ENCODE measurements around the gene SPDYC.
A peak's percentile ranks its signal among the peaks of the same experiment; 100 is the strongest.

SPDYC gene

GRCh38 chr11:65204646-65205601 lies 34.9 kb downstream of the SPDYC start:
- Mint-ChIP-seq H3K27me3 (no peaks in the 10 kb centered on the region), H3K9me3 (no peaks in the 10 kb centered on the region), H3K4me1 (peaks cover 12% of the 10 kb centered on the region), H3K27ac (no peak overlapping the region), H3K36me3 (peaks cover 55% of the 10 kb centered on the region), H3K4me3 (no peak overlapping the region)
- ATAC-seq = no peak

DNA sequence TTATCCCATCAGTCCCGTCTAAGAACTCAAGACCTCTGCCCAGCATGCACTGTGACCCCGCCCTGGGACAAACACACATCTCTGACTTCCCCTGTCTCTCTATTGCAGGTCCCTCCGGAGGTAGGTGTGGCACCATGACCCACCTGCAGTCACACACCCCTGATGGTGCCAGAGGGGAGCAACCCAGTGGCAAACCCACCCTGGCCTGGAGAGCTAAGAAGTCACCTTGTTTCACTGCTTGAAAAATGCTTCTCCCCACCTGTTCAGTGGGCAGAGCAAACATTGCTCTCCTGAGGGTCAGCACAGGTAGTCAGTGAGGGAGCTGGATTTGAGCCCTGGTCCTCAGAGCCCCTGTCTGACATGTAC lies 35.6 kb downstream of the SPDYC start:
- no peak for ATAC-seq
- Mint-ChIP-seq H3K36me3 (peaks cover 58% of the 10 kb centered on the region), H3K9me3 (no peaks in the 10 kb centered on the region), H3K27ac (no peak overlapping the region), H3K4me3 (no peak overlapping the region), H3K27me3 (no peaks in the 10 kb centered on the region), H3K4me1 (peaks cover 12% of the 10 kb centered on the region)

DNA sequence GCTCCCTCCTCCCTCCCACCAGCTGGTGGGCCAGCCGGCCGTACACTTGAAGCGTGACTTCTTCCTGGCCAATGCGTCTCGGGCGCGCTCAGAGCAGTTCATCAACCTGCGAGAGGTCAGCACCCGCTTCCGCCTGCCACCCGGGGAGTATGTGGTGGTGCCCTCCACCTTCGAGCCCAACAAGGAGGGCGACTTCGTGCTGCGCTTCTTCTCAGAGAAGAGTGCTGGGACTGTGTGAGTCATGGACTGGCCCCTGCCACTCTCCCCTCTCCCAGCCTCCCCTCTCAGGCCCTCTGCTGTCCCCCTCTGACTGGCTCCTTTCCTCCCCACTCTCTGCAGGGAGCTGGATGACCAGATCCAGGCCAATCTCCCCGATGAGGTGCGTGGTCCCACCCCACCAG lies 36.4 kb downstream of the SPDYC start:
- Mint-ChIP-seq H3K36me3 (peaks cover 57% of the 10 kb centered on the region), H3K27ac (no peak overlapping the region)

GRCh38 chr11:65206901-65207300 lies 36.9 kb downstream of the SPDYC start:
- no peak overlapping the region for H3K4me3 Mint-ChIP-seq
- H3K27ac Mint-ChIP-seq = no peak overlapping the region
- H3K4me1 Mint-ChIP-seq = peaks cover 12% of the 10 kb centered on the region
- no peaks in the 10 kb centered on the region for H3K9me3 Mint-ChIP-seq
- ATAC-seq = no peak
- H3K36me3 Mint-ChIP-seq = peaks cover 61% of the 10 kb centered on the region
- H3K27me3 Mint-ChIP-seq = no peaks in the 10 kb centered on the region

More for the DNA sequence above, 36.4 kb downstream of the SPDYC start:
- no peaks in the 10 kb centered on the region for H3K9me3 Mint-ChIP-seq
- H3K4me3 Mint-ChIP-seq = no peak overlapping the region
- ATAC-seq = no peak
- H3K4me1 Mint-ChIP-seq = peaks cover 12% of the 10 kb centered on the region
- H3K27me3 Mint-ChIP-seq = no peaks in the 10 kb centered on the region

DNA sequence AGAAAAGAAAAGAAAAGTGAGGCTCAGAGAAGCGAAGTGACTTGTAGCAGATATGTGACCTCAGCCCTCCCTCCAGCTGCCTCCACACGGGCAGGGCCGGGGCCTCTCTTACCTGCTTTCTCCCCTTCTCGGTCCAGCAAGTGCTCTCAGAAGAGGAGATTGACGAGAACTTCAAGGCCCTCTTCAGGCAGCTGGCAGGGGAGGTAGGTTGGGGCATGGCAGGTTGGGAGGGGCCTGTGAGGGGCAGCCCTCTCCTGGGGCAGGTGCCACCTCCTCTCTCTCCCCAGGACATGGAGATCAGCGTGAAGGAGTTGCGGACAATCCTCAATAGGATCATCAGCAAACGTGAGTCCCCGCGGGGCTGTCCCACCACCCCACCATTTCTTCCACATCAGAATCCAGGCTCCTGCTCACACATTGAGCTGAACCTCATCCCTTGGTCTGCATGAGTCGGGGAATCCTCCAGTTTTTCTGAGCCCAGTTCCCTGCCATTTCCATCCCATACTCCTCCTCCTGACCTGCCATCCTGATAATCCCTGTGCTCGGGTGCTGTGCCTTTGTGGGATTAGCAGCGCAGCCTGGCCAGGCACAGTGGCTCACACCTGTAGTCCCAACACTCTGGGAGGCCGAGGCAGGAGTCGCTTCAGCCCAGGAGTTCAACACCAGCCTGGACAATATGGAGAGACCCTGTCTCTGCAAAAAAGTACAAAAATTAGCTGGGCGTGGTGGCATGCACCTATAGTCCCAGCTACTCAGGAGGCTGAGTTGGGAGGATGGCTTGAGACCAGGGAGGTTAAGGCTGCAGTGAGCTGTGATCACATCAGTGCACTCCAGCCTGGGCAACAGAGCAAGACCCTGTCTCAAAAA lies 38.1 kb downstream of the SPDYC start:
- peaks cover 13% of the 10 kb centered on the region for H3K4me1 Mint-ChIP-seq
- no peak for ATAC-seq
- no peak overlapping the region for H3K27ac Mint-ChIP-seq
- no peaks in the 10 kb centered on the region for H3K27me3 Mint-ChIP-seq
- H3K9me3 Mint-ChIP-seq = no peaks in the 10 kb centered on the region
- no peak overlapping the region for H3K4me3 Mint-ChIP-seq
- H3K36me3 Mint-ChIP-seq = peaks cover 66% of the 10 kb centered on the region

DNA sequence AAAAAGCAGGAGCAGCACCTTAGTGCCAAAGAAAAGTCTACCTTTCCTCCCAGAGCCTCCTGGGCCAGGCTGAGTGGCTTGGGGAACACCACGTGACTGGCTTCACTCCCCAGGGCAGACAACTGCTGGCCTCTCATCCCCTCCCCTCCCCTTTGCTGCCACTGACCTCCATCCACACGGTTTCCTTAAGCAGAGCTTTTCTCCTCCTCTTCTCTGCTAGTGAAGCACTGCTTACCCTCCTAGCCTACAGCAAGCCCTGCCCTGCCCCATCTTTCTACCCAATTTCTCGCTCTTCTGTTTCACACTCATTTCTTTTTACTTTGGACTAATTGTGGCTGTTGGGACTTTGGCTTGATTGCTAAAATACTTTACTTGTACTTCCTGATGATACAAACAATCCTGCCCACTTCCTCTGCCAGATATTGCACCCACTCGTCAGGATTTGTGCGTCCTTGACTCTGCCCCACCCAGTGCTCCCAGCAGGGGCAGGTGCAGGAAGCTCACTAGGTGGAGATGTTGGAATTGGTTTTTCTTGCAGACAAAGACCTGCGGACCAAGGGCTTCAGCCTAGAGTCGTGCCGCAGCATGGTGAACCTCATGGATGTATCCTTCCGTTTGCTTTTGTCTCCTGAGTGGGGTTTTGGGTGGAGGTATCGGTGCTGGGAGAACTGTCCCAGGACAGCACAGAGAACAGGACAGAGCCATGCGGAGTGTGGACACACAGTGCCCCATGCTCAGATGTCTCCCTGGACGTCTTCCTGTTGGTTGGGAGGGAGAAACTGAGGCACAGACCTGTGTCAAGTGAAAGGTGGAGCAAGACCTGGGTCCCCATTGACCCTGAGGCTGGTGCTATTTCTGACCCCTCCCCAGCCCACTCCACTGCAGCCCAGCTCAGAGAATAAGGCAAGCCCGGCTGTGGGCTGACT lies 39.0 kb downstream of the SPDYC start:
- H3K4me1 Mint-ChIP-seq = peaks cover 21% of the 10 kb centered on the region
- no peak overlapping the region for H3K4me3 Mint-ChIP-seq
- H3K36me3 Mint-ChIP-seq = peaks cover 63% of the 10 kb centered on the region
- H3K27me3 Mint-ChIP-seq = no peaks in the 10 kb centered on the region
- H3K9me3 Mint-ChIP-seq = no peaks in the 10 kb centered on the region
- H3K27ac Mint-ChIP-seq = no peak overlapping the region
- ATAC-seq = no peak

DNA sequence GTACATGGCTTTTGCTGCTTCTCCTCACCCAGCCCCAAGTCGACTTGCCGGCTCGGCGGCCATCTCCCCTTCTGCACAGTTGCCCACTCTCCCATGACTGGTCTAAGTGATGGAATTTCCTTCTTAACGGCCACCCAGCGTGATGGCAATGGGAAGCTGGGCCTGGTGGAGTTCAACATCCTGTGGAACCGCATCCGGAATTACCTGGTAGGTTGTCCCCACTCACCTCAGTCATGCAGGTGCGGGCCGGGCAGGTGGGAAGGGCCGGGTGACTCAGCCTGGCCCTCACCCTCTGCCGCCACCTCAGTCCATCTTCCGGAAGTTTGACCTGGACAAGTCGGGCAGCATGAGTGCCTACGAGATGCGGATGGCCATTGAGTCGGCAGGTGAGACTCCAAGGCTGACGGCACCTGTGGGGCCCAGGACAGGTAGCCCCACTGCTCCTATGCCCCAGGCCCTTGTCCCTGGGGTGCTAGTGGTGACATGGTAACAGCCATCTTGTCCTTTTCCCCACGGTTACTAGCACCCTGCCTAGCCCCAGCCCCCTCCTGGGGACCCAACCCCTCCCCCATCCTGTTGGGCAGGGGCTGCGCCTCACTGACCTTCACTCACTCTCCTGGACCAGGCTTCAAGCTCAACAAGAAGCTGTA lies 39.8 kb downstream of the SPDYC start:
- Mint-ChIP-seq H3K27ac (no peak overlapping the region), H3K4me3 (no peak overlapping the region), H3K36me3 (peaks cover 55% of the 10 kb centered on the region), H3K27me3 (no peaks in the 10 kb centered on the region), H3K4me1 (peaks cover 21% of the 10 kb centered on the region), H3K9me3 (no peaks in the 10 kb centered on the region)
- ATAC-seq = no peak

DNA sequence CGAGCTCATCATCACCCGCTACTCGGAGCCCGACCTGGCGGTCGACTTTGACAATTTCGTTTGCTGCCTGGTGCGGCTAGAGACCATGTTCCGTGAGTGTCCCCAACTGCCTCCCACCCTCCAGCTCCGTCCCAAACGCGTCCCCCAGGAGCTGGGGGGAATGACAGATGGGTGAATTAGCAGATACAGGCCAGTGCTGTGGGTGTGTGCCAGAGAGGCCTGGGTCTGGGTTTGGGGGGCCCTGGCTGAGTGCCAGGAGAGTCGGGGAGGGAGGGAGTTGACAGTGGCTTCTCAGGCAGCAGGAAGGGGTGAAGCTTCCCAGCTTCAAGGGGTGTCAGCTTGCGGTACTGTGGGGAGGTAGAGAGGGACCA lies 40.3 kb downstream of the SPDYC start:
- no peaks in the 10 kb centered on the region for H3K27me3 Mint-ChIP-seq
- peaks cover 51% of the 10 kb centered on the region for H3K36me3 Mint-ChIP-seq
- H3K9me3 Mint-ChIP-seq = no peaks in the 10 kb centered on the region
- no peak overlapping the region for H3K4me3 Mint-ChIP-seq
- H3K4me1 Mint-ChIP-seq = peaks cover 21% of the 10 kb centered on the region
- ATAC-seq = no peak
- H3K27ac Mint-ChIP-seq = no peak overlapping the region

DNA sequence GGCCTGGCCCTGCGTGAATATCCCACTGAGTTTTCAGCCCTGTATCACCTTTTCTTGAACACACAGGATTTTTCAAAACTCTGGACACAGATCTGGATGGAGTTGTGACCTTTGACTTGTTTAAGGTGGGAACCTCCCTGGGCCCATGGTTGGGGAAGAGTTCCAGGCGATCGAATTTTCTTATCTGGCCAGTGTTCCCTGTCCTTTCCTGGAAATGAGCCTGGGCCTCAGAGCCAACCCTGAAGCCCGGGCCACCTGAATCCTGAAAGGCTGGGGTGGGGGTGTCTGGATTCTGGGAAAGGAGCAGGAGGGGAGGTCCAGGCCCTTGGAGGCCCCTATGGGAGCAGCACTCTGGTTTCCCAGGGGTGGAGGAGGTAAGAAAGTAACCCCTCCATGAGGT lies 40.7 kb downstream of the SPDYC start:
- no peak overlapping the region for H3K27ac Mint-ChIP-seq
- H3K9me3 Mint-ChIP-seq = peaks cover 3% of the 10 kb centered on the region
- H3K4me1 Mint-ChIP-seq = peaks cover 25% of the 10 kb centered on the region
- H3K36me3 Mint-ChIP-seq = peaks cover 51% of the 10 kb centered on the region
- H3K27me3 Mint-ChIP-seq = peaks cover 3% of the 10 kb centered on the region
- no peak overlapping the region for H3K4me3 Mint-ChIP-seq
- no peak for ATAC-seq

- Mint-ChIP-seq H3K27me3 (peaks cover 5% of the 10 kb centered on the region), H3K27ac (no peak overlapping the region), H3K36me3 (peaks cover 49% of the 10 kb centered on the region), H3K4me1 (peaks cover 26% of the 10 kb centered on the region), H3K9me3 (peaks cover 4% of the 10 kb centered on the region), H3K4me3 (no peak overlapping the region)
- no peak for ATAC-seq
These were observed 41.5 kb downstream of the SPDYC start for GRCh38 chr11:65211293-65212105.

GRCh38 chr11:65212226-65212801 lies 42.3 kb downstream of the SPDYC start:
- peaks cover 43% of the 10 kb centered on the region for H3K36me3 Mint-ChIP-seq
- H3K27me3 Mint-ChIP-seq = peaks cover 5% of the 10 kb centered on the region
- peaks cover 26% of the 10 kb centered on the region for H3K4me1 Mint-ChIP-seq
- no peak overlapping the region for H3K27ac Mint-ChIP-seq
- H3K9me3 Mint-ChIP-seq = peaks cover 4% of the 10 kb centered on the region
- H3K4me3 Mint-ChIP-seq = no peak overlapping the region
- ATAC-seq = no peak

DNA sequence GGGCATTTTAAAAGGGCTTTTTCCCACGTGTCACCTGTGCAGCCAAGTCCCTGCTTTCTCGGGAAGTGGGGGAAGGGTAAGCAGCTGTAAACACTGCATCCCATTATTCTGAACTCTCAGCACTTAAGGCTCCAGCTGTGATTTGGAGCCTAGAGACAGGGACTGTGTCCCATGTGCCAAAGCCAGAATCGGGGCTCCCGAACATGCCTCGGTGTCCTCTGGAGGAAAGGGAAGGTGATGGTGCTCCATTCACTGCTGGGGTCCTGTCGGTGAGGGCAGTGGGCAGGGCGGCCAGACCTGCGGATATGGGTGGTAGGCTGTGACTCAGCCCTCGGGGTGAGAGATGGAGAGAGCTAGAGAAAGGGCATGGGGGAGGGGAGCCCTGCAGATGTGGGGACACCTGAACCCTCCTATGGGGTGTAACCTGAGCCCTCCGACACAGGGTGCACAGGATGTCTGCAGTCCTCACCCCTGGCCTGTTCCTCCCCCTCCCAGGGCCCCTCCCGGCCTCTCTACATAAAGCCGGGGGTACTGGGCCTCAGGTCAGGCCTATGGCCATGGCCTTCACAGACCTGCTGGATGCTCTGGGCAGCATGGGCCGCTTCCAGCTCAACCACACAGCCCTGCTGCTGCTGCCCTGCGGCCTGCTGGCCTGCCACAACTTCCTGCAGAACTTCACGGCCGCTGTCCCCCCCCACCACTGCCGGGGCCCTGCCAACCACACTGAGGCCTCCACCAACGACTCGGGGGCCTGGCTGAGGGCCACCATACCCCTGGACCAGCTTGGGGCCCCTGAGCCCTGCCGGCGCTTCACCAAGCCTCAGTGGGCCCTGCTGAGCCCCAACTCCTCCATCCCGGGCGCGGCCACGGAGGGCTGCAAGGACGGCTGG lies 43.5 kb downstream of the SPDYC start:
- peak; percentile 34 for ATAC-seq
- Mint-ChIP-seq H3K27me3 (peaks cover 5% of the 10 kb centered on the region), H3K36me3 (peaks cover 43% of the 10 kb centered on the region), H3K4me3 (no peak overlapping the region), H3K4me1 (peaks cover 26% of the 10 kb centered on the region), H3K9me3 (peaks cover 4% of the 10 kb centered on the region), H3K27ac (no peak overlapping the region)
